Breast epithelium (tissue), 4 donors: ENCODE measurements around the gene MCOLN2. TPM values are rescaled to one million over a fixed set of nuclear protein-coding genes. Genes with fewer than 3 reads are reported as not detected.

Source experiments
- DNase-seq, 2 donors: peaks; one replicate each; pipeline ENCODE4 v3.0.0-alpha.2; 2019; ENCODE audit warnings: low spot score in 2 of 2
- H3K27ac ChIP-seq, 2 donors: fragments of 200-600 bp; sonication (generic) in 1 of 2; one replicate each; pipeline ENCODE4 v1.5.1; 2016 to 2019; ENCODE audit warnings: mild to moderate bottlenecking in 1 of 2
- H3K27me3 ChIP-seq, 2 donors: fragments of 200-600 bp; sonication (generic) in 1 of 2; one replicate each; pipeline versions ENCODE4 v1.5.1 to v1.6.0; 2017 to 2019; ENCODE audit warnings: control low read depth in 1 of 2, mild to moderate bottlenecking in 1 of 2
- H3K36me3 ChIP-seq: fragments of 200-600 bp; one replicate; pipeline ENCODE4 v1.5.1; 2019
- H3K4me1 ChIP-seq, 2 donors: fragments of 200-600 bp; sonication (generic); one replicate each; pipeline ENCODE4 v1.5.1; 2016 to 2019; ENCODE audit warnings: control low read depth in 1 of 2
- H3K4me3 ChIP-seq, 3 donors: fragments of 200-600 bp; sonication (generic); 1 replicate in 2 of 3; 2 replicates in 1 of 3; pipeline ENCODE4 v1.5.1; 2016 to 2019; ENCODE audit warnings: mild to moderate bottlenecking in 3 of 3, moderate library complexity in 2 of 3
- H3K9me3 ChIP-seq, 2 donors: fragments of 200-600 bp; sonication (generic) in 1 of 2; one replicate each; pipeline ENCODE4 v1.5.1; 2016 to 2019; ENCODE audit warnings: control low read depth in 1 of 2
- CTCF ChIP-seq, 3 donors: fragments of 450-650 bp; IDR thresholded peaks; one replicate each; pipeline ENCODE4 v1.5.1; 2016 to 2017; ENCODE audit warnings: antibody characterized with exemption in 3 of 3, mild to moderate bottlenecking in 3 of 3, moderate library complexity in 3 of 3
- POLR2A ChIP-seq: fragments of 450-650 bp; IDR thresholded peaks from one replicate; pipeline ENCODE4 v1.6.1; 2016; ENCODE audit warnings: antibody characterized with exemption, mild to moderate bottlenecking, moderate library complexity
- POLR2AphosphoS5 ChIP-seq, 3 donors: sonication (generic); formaldehyde crosslinking; IDR thresholded peaks; one replicate each; pipeline ENCODE4 v1.6.1; 2017; ENCODE audit warnings: antibody characterized with exemption in 3 of 3
- intact Hi-C: fragments of 100-400 bp; cut with DNase I; formaldehyde crosslinking; loops from one replicate; pipeline ENCODE4 v1.15.1; 2023; ENCODE audit warnings: low total_unique reads
- total RNA-seq, 3 donors: library from RNA; depleted of rRNA; stranded (reverse); fragments of >200 nt; gene quantifications; one replicate each; pipeline ENCODE4 v1.1.0, GENCODE V29; 2016

MCOLN2 gene
- total RNA-seq, 3 donors from 2014 or later = 0.33 to 3.8 (median 1.6) TPM

DNA sequence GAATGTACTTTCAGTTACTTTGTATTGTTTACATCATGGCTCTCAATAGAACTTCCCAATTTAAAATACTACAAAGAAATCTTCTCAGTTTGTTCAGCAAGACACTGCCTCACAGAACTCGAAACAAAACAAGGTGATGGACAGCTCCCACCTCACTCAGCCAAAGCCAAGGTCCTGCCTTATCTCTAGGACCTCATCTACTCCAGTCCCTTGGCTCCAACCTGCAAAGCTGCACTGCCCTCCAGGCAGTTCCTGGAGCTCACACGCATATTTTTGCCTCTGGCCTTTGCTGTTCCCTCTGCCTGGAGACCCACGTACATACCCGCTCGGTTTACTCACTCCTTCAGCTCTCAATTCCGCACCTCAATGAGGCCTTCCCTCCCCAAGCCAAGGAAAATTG lies 40.3 kb downstream of the MCOLN2 start:
- no peaks in the 10 kb centered on the region for H3K36me3 ChIP-seq
- no peak overlapping the region for H3K27ac ChIP-seq
- H3K27me3 ChIP-seq = no peaks in the 10 kb centered on the region
- intact Hi-C loops = no loop called here
- TF ChIP-seq POLR2A (no peak), CTCF (IDR thresholded peaks at IDR 0.05) (no peak)
- H3K4me1 ChIP-seq = no peaks in the 10 kb centered on the region
- H3K9me3 ChIP-seq = no peaks in the 10 kb centered on the region
- H3K4me3 ChIP-seq = no peak overlapping the region
- no peak for DNase-seq

DNA sequence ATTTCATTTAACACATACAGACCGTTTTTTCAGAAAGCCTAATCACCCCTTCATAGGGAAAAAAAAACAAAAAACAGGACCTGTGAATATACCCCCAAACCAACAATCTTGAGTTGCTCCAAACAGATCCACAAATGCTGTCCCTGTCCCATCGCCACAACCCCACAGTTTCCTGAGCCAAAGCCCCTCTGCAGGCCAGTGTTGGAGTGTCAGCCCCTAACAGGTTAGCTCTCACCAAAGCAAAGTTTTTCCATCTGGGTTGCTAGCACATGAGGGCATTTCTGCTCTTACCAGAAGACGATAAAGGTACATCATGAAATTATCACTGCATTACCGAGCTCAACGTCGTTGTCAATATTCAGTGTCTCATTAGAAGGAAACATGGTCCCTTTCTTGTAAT lies 40.8 kb downstream of the MCOLN2 start:
- DNase-seq = no peak
- TF ChIP-seq POLR2A (no peak), POLR2AphosphoS5 (IDR thresholded peaks at IDR 0.05) (no peak)
- no peaks in the 10 kb centered on the region for H3K36me3 ChIP-seq
- no peak overlapping the region for H3K4me3 ChIP-seq
- no peaks in the 10 kb centered on the region for H3K9me3 ChIP-seq
- H3K4me1 ChIP-seq = no peaks in the 10 kb centered on the region
- H3K27ac ChIP-seq = no peak overlapping the region
- no peaks in the 10 kb centered on the region for H3K27me3 ChIP-seq
- intact Hi-C loops = no loop called here

DNA sequence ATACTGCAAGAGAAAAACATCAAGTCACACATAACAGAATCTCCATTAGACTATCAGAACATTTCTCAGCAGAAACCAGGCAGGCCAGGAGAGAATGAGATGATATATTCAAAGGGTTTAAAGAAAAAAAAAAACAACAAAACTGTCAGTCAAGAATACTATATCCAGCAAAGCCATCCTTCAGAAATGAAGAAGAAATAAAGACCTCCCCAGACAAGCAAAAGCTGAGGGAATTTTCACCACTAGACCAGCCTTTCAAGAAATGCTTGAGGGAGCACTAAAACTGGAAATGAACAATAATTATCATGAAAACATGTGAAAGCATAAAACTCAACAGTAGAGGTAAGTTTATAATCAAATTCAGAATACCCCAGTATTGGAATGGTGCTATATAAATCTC lies 47.2 kb downstream of the MCOLN2 start:
- intact Hi-C loops = no loop called here
- TF ChIP-seq CTCF (IDR thresholded peaks at IDR 0.05) (no peak), POLR2AphosphoS5 (IDR thresholded peaks at IDR 0.05) (no peak), POLR2A (no peak)
- Histone ChIP-seq H3K9me3 (peaks cover 0 to 5% of the 10 kb centered on the region in 2 donors), H3K27me3 (no peaks in the 10 kb centered on the region), H3K4me3 (no peak overlapping the region), H3K27ac (no peak overlapping the region), H3K36me3 (no peaks in the 10 kb centered on the region), H3K4me1 (no peaks in the 10 kb centered on the region)
- no peak for DNase-seq

DNA sequence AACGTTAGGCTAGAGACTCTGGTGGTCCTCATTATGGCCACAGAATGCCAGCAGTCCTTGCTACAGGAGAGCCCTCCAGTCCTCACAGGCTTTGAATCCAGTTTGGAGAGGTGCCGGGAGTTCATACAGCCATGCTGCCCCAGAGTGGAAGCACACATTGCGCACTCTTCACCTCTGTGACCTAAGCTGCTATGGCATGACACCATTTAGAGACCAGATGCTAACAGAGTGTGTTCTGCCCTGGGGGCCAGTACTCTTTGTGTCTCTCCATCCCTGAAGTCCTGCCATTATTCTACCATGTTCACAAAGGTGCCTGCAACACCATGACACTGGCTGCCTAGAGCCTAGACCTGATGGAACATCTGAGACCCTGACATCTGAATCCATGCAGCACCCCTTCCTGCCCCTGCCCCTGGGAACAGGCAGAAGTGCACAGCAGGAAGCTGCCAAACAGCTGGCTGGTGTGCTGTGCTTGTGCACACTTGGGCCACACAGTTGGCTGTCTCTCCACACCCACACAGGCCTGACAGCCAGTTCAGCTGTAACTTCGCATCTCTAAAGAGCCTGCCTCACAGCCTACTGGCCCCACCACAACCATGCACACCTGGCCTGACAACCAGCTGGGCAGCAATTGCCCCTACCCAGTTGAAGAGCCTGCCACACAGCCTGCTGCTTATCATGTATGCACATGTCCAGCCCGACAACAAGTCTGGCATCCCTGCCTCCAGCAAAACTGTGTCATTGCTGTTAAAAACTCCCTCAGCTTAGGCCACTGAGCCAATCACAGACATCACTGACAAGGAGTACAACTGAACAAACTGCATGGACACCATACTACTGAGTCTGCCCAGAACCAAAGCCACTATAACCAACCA lies 49.1 kb downstream of the MCOLN2 start:
- no peak for DNase-seq
- no peaks in the 10 kb centered on the region for H3K4me1 ChIP-seq
- H3K27me3 ChIP-seq = no peaks in the 10 kb centered on the region
- no peak overlapping the region for H3K4me3 ChIP-seq
- no peak for TF ChIP-seq CTCF (IDR thresholded peaks at IDR 0.05)
- TF ChIP-seq POLR2A = no peak
- no peak for TF ChIP-seq POLR2AphosphoS5 (IDR thresholded peaks at IDR 0.05)
- peaks cover 0 to 5% of the 10 kb centered on the region in 2 donors for H3K9me3 ChIP-seq
- no peak overlapping the region for H3K27ac ChIP-seq
- H3K36me3 ChIP-seq = no peaks in the 10 kb centered on the region
- intact Hi-C loops = no loop called here

GRCh38 chr1:84946631-84947030 lies 50.3 kb downstream of the MCOLN2 start:
- Histone ChIP-seq H3K4me1 (no peaks in the 10 kb centered on the region), H3K9me3 (peaks cover 0 to 5% of the 10 kb centered on the region in 2 donors), H3K27me3 (no peaks in the 10 kb centered on the region), H3K27ac (no peak overlapping the region), H3K36me3 (no peaks in the 10 kb centered on the region), H3K4me3 (no peak overlapping the region)
- TF ChIP-seq POLR2AphosphoS5 (IDR thresholded peaks at IDR 0.05) (no peak), POLR2A (no peak), CTCF (IDR thresholded peaks at IDR 0.05) (no peak)
- intact Hi-C loops = no loop called here
- no peak for DNase-seq
